H9 (cell line): ENCODE data around the gene SLC44A2. TPM values are rescaled to one million over a fixed set of nuclear protein-coding genes. Genes with fewer than 3 reads are reported as not detected.

Source experiments
- DNase-seq: peaks from one replicate; pipeline ENCODE4 v3.0.0-alpha.2; 2017
- H2AFZ ChIP-seq: one replicate; pipeline ENCODE4 v1.6.1; 2013; ENCODE audit warnings: mild to moderate bottlenecking, low read length, control low read depth, moderate library complexity
- H2AK5ac ChIP-seq: 2 replicates; pipeline ENCODE4 v1.6.1; 2013; ENCODE audit warnings: low read length, control low read depth, mixed read lengths; ENCODE audit not compliant: insufficient read length
- H2BK120ac ChIP-seq: one replicate; pipeline ENCODE4 v1.6.1; 2013; ENCODE audit warnings: low read depth, mild to moderate bottlenecking, low read length, control low read depth, inconsistent platforms; ENCODE audit not compliant: poor library complexity, severe bottlenecking
- H2BK12ac ChIP-seq: 2 replicates; pipeline ENCODE4 v1.6.1; 2013; ENCODE audit warnings: low read length, control low read depth, mixed read lengths, low read depth; ENCODE audit not compliant: insufficient read length
- H2BK15ac ChIP-seq: 2 replicates; pipeline ENCODE4 v1.6.1; 2013; ENCODE audit warnings: low read depth, low read length, control low read depth
- H2BK20ac ChIP-seq: one replicate; pipeline ENCODE4 v1.6.1; 2013; ENCODE audit warnings: low read depth, mild to moderate bottlenecking, low read length, control low read depth, inconsistent platforms; ENCODE audit not compliant: poor library complexity, severe bottlenecking
- H2BK5ac ChIP-seq: 2 replicates; pipeline ENCODE4 v1.6.1; 2013; ENCODE audit warnings: low read length, control low read depth, mixed read lengths; ENCODE audit not compliant: insufficient read length
- H3K14ac ChIP-seq: 2 replicates; pipeline ENCODE4 v1.6.1; 2013; ENCODE audit warnings: low read length, control low read depth; ENCODE audit not compliant: insufficient read depth
- H3K18ac ChIP-seq: 2 replicates; pipeline ENCODE4 v1.6.1; 2013; ENCODE audit warnings: low read depth, mild to moderate bottlenecking, mixed read lengths, low read length, control low read depth; ENCODE audit not compliant: insufficient read length
- H3K23ac ChIP-seq: 2 replicates; pipeline ENCODE4 v1.6.1; 2013; ENCODE audit warnings: low read length, control low read depth, mixed read lengths, low read depth; ENCODE audit not compliant: insufficient read length
- H3K23me2 ChIP-seq: 2 replicates; pipeline ENCODE4 v1.6.1; 2013; ENCODE audit warnings: low read depth, mild to moderate bottlenecking, mixed read lengths, low read length, control low read depth; ENCODE audit not compliant: insufficient read length, poor library complexity, severe bottlenecking
- H3K27ac ChIP-seq: 2 replicates; pipeline ENCODE4 v1.5.1; 2013; ENCODE audit warnings: low read length, control low read depth, mixed read lengths, low read depth; ENCODE audit not compliant: insufficient read length
- H3K27me3 ChIP-seq: 2 replicates; pipeline ENCODE4 v1.6.1; 2013; ENCODE audit warnings: low read length, control low read depth, inconsistent platforms; ENCODE audit not compliant: insufficient read depth
- H3K4ac ChIP-seq: 2 replicates; pipeline ENCODE4 v1.6.1; 2013; ENCODE audit warnings: low read depth, mild to moderate bottlenecking, control low read depth, inconsistent platforms, low read length, moderate library complexity
- H3K4me1 ChIP-seq: 2 replicates; pipeline ENCODE4 v1.6.1; 2013; ENCODE audit warnings: low read length, control low read depth, inconsistent platforms; ENCODE audit not compliant: insufficient read depth
- H3K4me2 ChIP-seq: 2 replicates; pipeline ENCODE4 v1.6.1; 2013; ENCODE audit warnings: low read length, control low read depth, mixed read lengths; ENCODE audit not compliant: insufficient read length, insufficient read depth
- H3K56ac ChIP-seq: 2 replicates; pipeline ENCODE4 v1.6.1; 2013; ENCODE audit warnings: low read depth, mild to moderate bottlenecking, mixed read lengths, low read length, control low read depth; ENCODE audit not compliant: insufficient read length
- H3K79me1 ChIP-seq: 2 replicates; pipeline ENCODE4 v1.6.1; 2013; ENCODE audit warnings: low read depth, mild to moderate bottlenecking, moderate library complexity, low read length, control low read depth, inconsistent platforms; ENCODE audit not compliant: insufficient read depth, poor library complexity, severe bottlenecking
- H3K79me2 ChIP-seq: 2 replicates; pipeline ENCODE4 v1.6.1; 2013; ENCODE audit warnings: low read length, control low read depth, inconsistent platforms; ENCODE audit not compliant: insufficient read depth
- H3K9ac ChIP-seq: 2 replicates; pipeline ENCODE4 v1.6.1; 2013; ENCODE audit warnings: low read length, control low read depth, mixed read lengths; ENCODE audit not compliant: insufficient read length; ENCODE audit errors: extremely low read depth
- H3K9me3 ChIP-seq: one replicate; pipeline ENCODE4 v1.6.1; 2013; ENCODE audit warnings: low read depth, low read length, inconsistent platforms; ENCODE audit not compliant: control insufficient read depth
- H3T11ph ChIP-seq: one replicate; pipeline ENCODE4 v1.6.1; 2013; ENCODE audit warnings: mild to moderate bottlenecking, low read length, control low read depth, inconsistent platforms
- H4K20me1 ChIP-seq: one replicate; pipeline ENCODE4 v1.6.1; 2013; ENCODE audit not compliant: control insufficient read depth, insufficient read length, insufficient read depth
- H4K5ac ChIP-seq: 2 replicates; pipeline ENCODE4 v1.6.1; 2013; ENCODE audit warnings: low read depth, mild to moderate bottlenecking, mixed read lengths, low read length, control low read depth; ENCODE audit not compliant: insufficient read length
- H4K8ac ChIP-seq: replicated peaks from 2 replicates; pipeline ENCODE4 v1.6.1; 2013; ENCODE audit warnings: low read length, control low read depth, mixed read lengths, low read depth; ENCODE audit not compliant: insufficient read length
- H4K91ac ChIP-seq: 2 replicates; pipeline ENCODE4 v1.6.1; 2013; ENCODE audit warnings: low read depth, mild to moderate bottlenecking, moderate library complexity, mixed read lengths, low read length, control low read depth; ENCODE audit not compliant: insufficient read length
- H3K27ac Mint-ChIP-seq, 3 experiments: 2 replicates in 2 of 3; 3 replicates in 1 of 3; pipeline ENCODE4 v1.8.0; 2020 to 2021; ENCODE audit warnings: mixed read lengths in 3 of 3, mild to moderate bottlenecking in 1 of 3, moderate library complexity in 1 of 3
- H3K27me3 Mint-ChIP-seq: 2 replicates; pipeline ENCODE4 v1.8.0; 2021; ENCODE audit warnings: low read depth, mild to moderate bottlenecking, moderate library complexity, mixed read lengths
- H3K36me3 Mint-ChIP-seq, 3 experiments: 2 replicates in 2 of 3; 3 replicates in 1 of 3; pipeline ENCODE4 v1.8.0; 2020 to 2021; ENCODE audit warnings: low read depth in 3 of 3, mixed read lengths in 3 of 3; ENCODE audit not compliant: insufficient read depth in 1 of 3
- H3K4me1 Mint-ChIP-seq, 2 experiments: 2 replicates each; pipeline ENCODE4 v1.8.0; 2020; ENCODE audit warnings: mixed read lengths in 2 of 2
- H3K4me3 Mint-ChIP-seq, 2 experiments: 2 replicates in 1 of 2; 3 replicates in 1 of 2; pipeline ENCODE4 v1.8.0; 2020 to 2021; ENCODE audit warnings: mild to moderate bottlenecking in 2 of 2, mixed read lengths in 2 of 2, moderate library complexity in 1 of 2
- H3K9me3 Mint-ChIP-seq, 2 experiments: 2 replicates in 1 of 2; 3 replicates in 1 of 2; pipeline ENCODE4 v1.8.0; 2020; ENCODE audit warnings: mild to moderate bottlenecking in 2 of 2, mixed read lengths in 2 of 2, moderate library complexity in 1 of 2
- WGBS: extraction: QIAGEN DNeasy Blood & Tissue Kit; methylation state at CpG from one replicate; pipeline ENCODE4 v1.1.7; 2013; ENCODE audit warnings: missing lambda C conversion rate, low lambda C conversion rate, mixed read lengths; ENCODE audit not compliant: insufficient read length; ENCODE audit errors: extremely low coverage; 5-methylcytosine and 5-hydroxymethylcytosine counted together
- total RNA-seq: library from RNA; stranded (reverse); gene quantifications from 2 replicates; pipeline ENCODE4 v1.2.1, GENCODE V29; 2021
- TF ChIP-seq, protein P1 (sequence below): fragments of 200-600 bp; sonication (generic); conservative IDR thresholded peaks from 3 replicates; pipeline ENCODE4 v1.8.0; 2021; ENCODE audit warnings: antibody characterized with exemption, mild to moderate bottlenecking

The SLC44A2 gene
- total RNA-seq, 1 experiment from 2014 or later: 121 TPM

DNA sequence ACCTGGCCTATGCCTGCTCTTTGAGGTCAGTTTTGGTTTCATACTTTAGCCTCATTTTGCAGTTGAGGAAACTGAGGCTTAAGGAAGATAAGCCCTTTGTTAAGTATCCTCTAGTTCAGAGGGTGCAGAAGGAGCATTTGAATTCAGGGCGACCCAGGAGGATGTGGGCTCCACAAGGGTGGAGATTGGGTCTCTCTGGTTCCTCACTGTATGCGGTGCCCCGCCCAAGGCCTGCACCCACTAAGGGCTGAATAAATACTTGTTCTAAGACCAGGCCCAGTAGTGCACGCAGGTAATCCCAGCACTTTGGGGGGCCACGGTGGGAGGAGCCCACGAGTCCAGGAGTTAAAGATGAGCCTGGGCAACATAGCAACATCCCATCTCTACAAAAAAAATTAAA is 768 bp upstream of the SLC44A2 start:
- no peaks in the 10 kb centered on the region for H3K9me3 ChIP-seq
- H2BK20ac ChIP-seq: no peak overlapping the region
- TF ChIP-seq, protein P1, sequence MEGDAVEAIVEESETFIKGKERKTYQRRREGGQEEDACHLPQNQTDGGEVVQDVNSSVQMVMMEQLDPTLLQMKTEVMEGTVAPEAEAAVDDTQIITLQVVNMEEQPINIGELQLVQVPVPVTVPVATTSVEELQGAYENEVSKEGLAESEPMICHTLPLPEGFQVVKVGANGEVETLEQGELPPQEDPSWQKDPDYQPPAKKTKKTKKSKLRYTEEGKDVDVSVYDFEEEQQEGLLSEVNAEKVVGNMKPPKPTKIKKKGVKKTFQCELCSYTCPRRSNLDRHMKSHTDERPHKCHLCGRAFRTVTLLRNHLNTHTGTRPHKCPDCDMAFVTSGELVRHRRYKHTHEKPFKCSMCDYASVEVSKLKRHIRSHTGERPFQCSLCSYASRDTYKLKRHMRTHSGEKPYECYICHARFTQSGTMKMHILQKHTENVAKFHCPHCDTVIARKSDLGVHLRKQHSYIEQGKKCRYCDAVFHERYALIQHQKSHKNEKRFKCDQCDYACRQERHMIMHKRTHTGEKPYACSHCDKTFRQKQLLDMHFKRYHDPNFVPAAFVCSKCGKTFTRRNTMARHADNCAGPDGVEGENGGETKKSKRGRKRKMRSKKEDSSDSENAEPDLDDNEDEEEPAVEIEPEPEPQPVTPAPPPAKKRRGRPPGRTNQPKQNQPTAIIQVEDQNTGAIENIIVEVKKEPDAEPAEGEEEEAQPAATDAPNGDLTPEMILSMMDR: no peak
- H3K56ac ChIP-seq: no peak overlapping the region
- peak overlapping the region; percentile 79 to 82 for H3K4me3 Mint-ChIP-seq
- H3K27ac Mint-ChIP-seq: peak overlapping the region in 2 of 3 experiments; percentile 91 to 96; a peak in 3 of 7 replicates
- H4K5ac ChIP-seq: no peak overlapping the region
- H4K91ac ChIP-seq: no peak overlapping the region
- peaks cover 4% of the 10 kb centered on the region; the same call in 1 of the 2 replicates for H3K4me1 ChIP-seq
- H3K23me2 ChIP-seq: peaks cover 10% of the 10 kb centered on the region
- no peak overlapping the region for H2BK5ac ChIP-seq
- H2BK15ac ChIP-seq: no peak overlapping the region
- WGBS: no CpG with 5 or more reads among the region's 6 CpGs
- peak overlapping the region; percentile 91 for H3K18ac ChIP-seq
- no peak overlapping the region for H3K23ac ChIP-seq
- no peak overlapping the region for H2AK5ac ChIP-seq
- peaks cover 3% of the 10 kb centered on the region for H3K79me1 ChIP-seq
- H3K27me3 ChIP-seq: no peaks in the 10 kb centered on the region
- H3K27ac ChIP-seq: peak overlapping the region; percentile 57
- no peaks in the 10 kb centered on the region for H3K27me3 Mint-ChIP-seq
- H3T11ph ChIP-seq: no peak overlapping the region
- peaks cover 6 to 18% (median 17%) of the 10 kb centered on the region in 3 experiments; a peak in 6 of 7 replicates for H3K36me3 Mint-ChIP-seq
- no peak overlapping the region for H2BK120ac ChIP-seq
- no peak overlapping the region for H3K9ac ChIP-seq
- no peak overlapping the region for H3K14ac ChIP-seq
- no peak overlapping the region for H4K8ac ChIP-seq
- peak overlapping the region; percentile 89 for H3K4me2 ChIP-seq
- H2AFZ ChIP-seq: no peak overlapping the region
- DNase-seq: no peak
- H4K20me1 ChIP-seq: no peaks in the 10 kb centered on the region
- peaks cover 11 to 13% of the 10 kb centered on the region in 2 experiments for H3K4me1 Mint-ChIP-seq
- H2BK12ac ChIP-seq: no peak overlapping the region
- no peaks in the 10 kb centered on the region for H3K9me3 Mint-ChIP-seq
- H3K4ac ChIP-seq: 0 out of 2 replicates have a peak overlapping the region, but pooled peaks have one; percentile 11
- H3K79me2 ChIP-seq: no peaks in the 10 kb centered on the region
